MCF 10A (cell line): ENCODE measurements around the gene PTGS1. TPM values are rescaled to one million over a fixed set of nuclear protein-coding genes. Genes with fewer than 3 reads are reported as not detected.
A peak's percentile ranks its signal among the peaks of the same experiment; 100 is the strongest.
"Not testable (repeated sequence)": the region's sequence is repeated elsewhere in the genome, so short reads cannot be mapped to it uniquely, and the experiment has no call there.

ENCODE experiments used
- BruUV-seq: library from RNA; stranded (reverse); fragments of 400-500 nt; replicated peaks from 2 replicates; lab custom pipeline; 2021; lab: Mats Ljungman, UMichigan
- CTCF ChIA-PET: fragments of 300-600 bp; sonication (Branson Sonifier 250); formaldehyde crosslinking; extraction: SDS; loops from one replicate; lab custom pipeline; 2021; ENCODE audit warnings: antibody characterized with exemption, inconsistent platforms; lab: Yijun Ruan, JAX
- POLR2A ChIA-PET: fragments of 300-600, 350-650 bp; sonication (Branson Sonifier 250); formaldehyde crosslinking; extraction: SDS; loops from one replicate; lab custom pipeline; 2020; ENCODE audit warnings: antibody characterized with exemption, inconsistent platforms; lab: Yijun Ruan, JAX
- DNase-seq: peaks from one replicate; pipeline ENCODE4 v3.0.0-alpha.2; 2018; ENCODE audit not compliant: unreplicated experiment
- H3K27ac Mint-ChIP-seq: one replicate; pipeline ENCODE4 v1.8.0; 2022; ENCODE audit warnings: mild to moderate bottlenecking, low read depth, mixed read lengths; ENCODE audit not compliant: unreplicated experiment
- H3K27me3 Mint-ChIP-seq: one replicate; pipeline ENCODE4 v1.8.0; 2022; ENCODE audit warnings: mixed read lengths; ENCODE audit not compliant: insufficient read depth, unreplicated experiment
- H3K36me3 Mint-ChIP-seq: one replicate; pipeline ENCODE4 v1.8.0; 2022; ENCODE audit warnings: mild to moderate bottlenecking, moderate library complexity, mixed read lengths; ENCODE audit not compliant: insufficient read depth, unreplicated experiment
- H3K4me1 Mint-ChIP-seq: one replicate; pipeline ENCODE4 v1.8.0; 2022; ENCODE audit warnings: mixed read lengths; ENCODE audit not compliant: insufficient read depth, unreplicated experiment
- H3K4me3 Mint-ChIP-seq: one replicate; pipeline ENCODE4 v1.8.0; 2022; ENCODE audit warnings: mild to moderate bottlenecking, moderate library complexity, mixed read lengths; ENCODE audit not compliant: unreplicated experiment
- H3K9me3 Mint-ChIP-seq: one replicate; pipeline ENCODE4 v1.8.0; 2022; ENCODE audit warnings: mixed read lengths; ENCODE audit not compliant: unreplicated experiment
- intact Hi-C: fragments of 100-400 bp; cut with micrococcal nuclease; formaldehyde crosslinking; loops from 2 replicates; pipeline ENCODE4 v1.14.1; 2022
- total RNA-seq: library from RNA; stranded (reverse); gene quantifications from 2 replicates; pipeline ENCODE4 v1.2.3, GENCODE V29; 2022
- TF ChIP-seq, protein P1 (sequence below): fragments of 200-600 bp; IDR thresholded peaks from one replicate; pipeline ENCODE4 v1.8.0; 2022; ENCODE audit warnings: antibody characterized with exemption, mild to moderate bottlenecking; ENCODE audit not compliant: unreplicated experiment

Gene PTGS1
- total RNA-seq, 1 experiment from 2014 or later, result 0.70 TPM

DNA sequence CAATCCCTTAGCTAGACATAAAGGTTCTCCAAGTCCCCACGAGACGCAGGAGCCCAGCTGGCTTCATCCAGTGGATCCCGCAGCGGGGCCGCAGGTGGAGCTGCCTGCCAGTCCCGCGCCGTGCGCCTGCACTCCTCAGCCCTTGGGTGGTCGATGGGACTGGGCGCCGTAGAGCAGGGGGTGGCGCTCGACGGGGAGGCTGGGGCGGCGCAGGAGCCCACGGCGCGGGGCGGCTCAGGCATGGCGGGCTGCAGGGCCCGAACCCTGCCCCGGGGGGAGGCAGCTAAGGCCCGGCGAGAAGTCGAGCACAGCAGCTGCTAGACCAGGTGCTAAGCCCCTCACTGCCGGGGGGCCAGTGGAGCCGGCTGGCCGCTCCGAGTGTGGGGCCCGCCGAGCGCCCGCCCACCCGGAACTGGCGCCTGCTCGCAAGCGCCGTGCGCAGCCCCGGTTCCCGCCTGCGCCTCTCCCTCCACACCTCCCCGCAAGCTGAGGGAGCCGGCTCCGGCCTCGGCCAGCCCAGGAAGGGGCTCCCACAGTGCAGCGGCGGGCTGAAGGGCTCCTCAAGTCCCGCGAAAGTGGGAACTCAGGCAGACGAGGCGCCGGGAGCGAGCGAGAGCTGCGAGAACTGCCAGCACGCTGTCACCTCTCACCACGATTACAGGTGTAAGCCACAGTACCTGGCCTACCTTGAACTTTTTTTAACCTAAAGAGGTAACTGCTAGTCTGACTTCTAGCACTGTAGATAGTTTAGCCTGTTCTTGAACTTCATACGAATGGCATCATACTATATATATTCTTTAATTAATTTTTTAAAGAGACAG is 35.5 kb downstream of the PTGS1 start:
- Mint-ChIP-seq H3K27me3 (no peaks in the 10 kb centered on the region), H3K9me3 (no peaks in the 10 kb centered on the region), H3K4me1 (peaks cover 10% of the 10 kb centered on the region), H3K36me3 (no peaks in the 10 kb centered on the region), H3K27ac (no peak overlapping the region), H3K4me3 (no peak overlapping the region)
- intact Hi-C loops, result no loop called here
- ChIA-PET CTCF (no interaction called here), POLR2A (interaction anchor here (2.3 kb wide), 1 partner anchor 12 kb away, joined by 6 read pairs; no protein-coding TSS in a partner anchor)
- DNase-seq, result no peak
- TF ChIP-seq, protein P1, sequence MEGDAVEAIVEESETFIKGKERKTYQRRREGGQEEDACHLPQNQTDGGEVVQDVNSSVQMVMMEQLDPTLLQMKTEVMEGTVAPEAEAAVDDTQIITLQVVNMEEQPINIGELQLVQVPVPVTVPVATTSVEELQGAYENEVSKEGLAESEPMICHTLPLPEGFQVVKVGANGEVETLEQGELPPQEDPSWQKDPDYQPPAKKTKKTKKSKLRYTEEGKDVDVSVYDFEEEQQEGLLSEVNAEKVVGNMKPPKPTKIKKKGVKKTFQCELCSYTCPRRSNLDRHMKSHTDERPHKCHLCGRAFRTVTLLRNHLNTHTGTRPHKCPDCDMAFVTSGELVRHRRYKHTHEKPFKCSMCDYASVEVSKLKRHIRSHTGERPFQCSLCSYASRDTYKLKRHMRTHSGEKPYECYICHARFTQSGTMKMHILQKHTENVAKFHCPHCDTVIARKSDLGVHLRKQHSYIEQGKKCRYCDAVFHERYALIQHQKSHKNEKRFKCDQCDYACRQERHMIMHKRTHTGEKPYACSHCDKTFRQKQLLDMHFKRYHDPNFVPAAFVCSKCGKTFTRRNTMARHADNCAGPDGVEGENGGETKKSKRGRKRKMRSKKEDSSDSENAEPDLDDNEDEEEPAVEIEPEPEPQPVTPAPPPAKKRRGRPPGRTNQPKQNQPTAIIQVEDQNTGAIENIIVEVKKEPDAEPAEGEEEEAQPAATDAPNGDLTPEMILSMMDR, result no peak
- BruUV-seq, result no TSS peak

- H3K9me3 Mint-ChIP-seq, H3K27me3 Mint-ChIP-seq, BruUV-seq, H3K27ac Mint-ChIP-seq, intact Hi-C loops, H3K36me3 Mint-ChIP-seq, POLR2A ChIA-PET, H3K4me1 Mint-ChIP-seq: not testable (repeated sequence)
- peak; percentile 33 for DNase-seq
- peak overlapping the region; percentile 43 for H3K4me3 Mint-ChIP-seq
- CTCF ChIA-PET, result interaction anchor here (0.7 to 1.0 kb wide), 4 partner anchors 64 to 1433 kb away, joined by 3 read pairs; no protein-coding TSS in a partner anchor
Observed at GRCh38 chr9:122414108-122414507, 43.3 kb downstream of the PTGS1 start.

- H3K9me3 Mint-ChIP-seq, result peaks cover 8% of the 10 kb centered on the region
- no peak overlapping the region for H3K4me3 Mint-ChIP-seq
- intact Hi-C loops, result no loop called here
- no peaks in the 10 kb centered on the region for H3K27me3 Mint-ChIP-seq
- H3K4me1 Mint-ChIP-seq, result no peaks in the 10 kb centered on the region
- no peak for DNase-seq
- H3K27ac Mint-ChIP-seq, result no peak overlapping the region
- TF ChIP-seq, protein P1, result no peak
- ChIA-PET CTCF (interaction anchor here (1.2 kb wide), 1 partner anchor 392 kb away, joined by 3 read pairs; no protein-coding TSS in a partner anchor), POLR2A (no interaction called here)
- no TSS peak for BruUV-seq
- no peaks in the 10 kb centered on the region for H3K36me3 Mint-ChIP-seq
Observed at GRCh38 chr9:122418016-122418415, 47.2 kb downstream of the PTGS1 start.

DNA sequence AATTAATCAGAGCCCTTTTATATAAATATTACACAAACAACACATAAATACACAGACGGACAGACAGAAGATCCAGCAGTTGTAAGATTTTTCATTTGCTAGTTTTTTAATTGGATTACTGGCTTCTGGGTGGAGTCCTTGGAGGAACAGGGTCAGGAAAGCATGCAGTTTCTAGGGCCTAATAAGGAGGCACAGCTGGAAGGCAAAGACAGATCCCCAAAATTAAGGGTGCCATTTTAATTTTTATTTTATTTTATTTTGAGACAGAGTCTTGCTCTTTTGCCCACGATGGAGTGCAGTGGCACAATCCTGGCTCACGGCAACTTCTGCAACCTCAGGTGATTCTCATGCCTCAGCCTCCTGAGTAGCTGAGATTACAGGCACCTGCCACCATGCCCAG is 49.5 kb downstream of the PTGS1 start:
- Mint-ChIP-seq H3K4me1 (no peaks in the 10 kb centered on the region), H3K27me3 (no peaks in the 10 kb centered on the region), H3K27ac (no peak overlapping the region), H3K9me3 (peaks cover 8% of the 10 kb centered on the region), H3K4me3 (no peak overlapping the region), H3K36me3 (no peaks in the 10 kb centered on the region)
- BruUV-seq, result no TSS peak
- CTCF ChIA-PET, result no interaction called here
- POLR2A ChIA-PET, result no interaction called here
- no peak for DNase-seq
- TF ChIP-seq, protein P1, result no peak
- intact Hi-C loops, result no loop called here
